ENCODE measurements around the gene CFL2. TPM values are rescaled to one million over a fixed set of nuclear protein-coding genes. Genes with fewer than 3 reads are reported as not detected.

Gene CFL2
- polyA plus RNA-seq, 3 donors, result 2.0 to 3.8 (median 3.5) TPM

DNA sequence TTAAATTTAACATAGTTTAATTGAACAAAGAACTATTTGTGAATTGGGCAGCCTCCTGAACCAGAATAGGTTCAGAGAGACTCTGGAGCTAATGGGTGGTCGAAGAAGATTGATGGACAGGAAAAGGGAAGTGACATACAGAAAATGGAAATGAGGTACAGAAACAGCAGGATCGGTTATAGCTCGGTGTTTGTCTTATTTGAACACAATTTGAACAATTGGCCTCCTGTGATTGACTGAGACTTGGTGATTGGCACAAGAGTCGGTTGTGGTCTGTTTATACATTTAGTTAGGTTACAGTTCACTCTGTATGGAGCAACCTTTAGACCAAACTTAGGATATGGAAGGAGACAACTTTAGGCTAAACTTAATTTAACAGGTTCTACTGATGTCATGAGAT is 18.4 kb upstream of the CFL2 start:
- 42% methylated on average over 2 of the region's 4 CpGs for WGBS (ENCODE audit: insufficient coverage)
- H3K27me3 Mint-ChIP-seq (ENCODE audit: low read depth in 3 of 3), result peaks cover 0 to 2% (median 2%) of the 10 kb centered on the region in 3 donors
- Histone ChIP-seq H3K9ac (ENCODE audit: insufficient read depth, low read length, poor library complexity, severe bottlenecking) (no peak overlapping the region), H4K20me1 (ENCODE audit: insufficient read depth, low read length) (no peaks in the 10 kb centered on the region), H3K9me3 (replicated peaks in 1 of 2; ENCODE audit: control insufficient read depth in 1 of 2, insufficient read depth in 1 of 2, low read length in 2 of 2) (no peaks in the 10 kb centered on the region), H3K27ac (ENCODE audit: low read depth in 1 of 2, low read length in 2 of 2) (no peak overlapping the region), H3K4me2 (replicated peaks; ENCODE audit: extremely low read depth, low read length, poor library complexity, severe bottlenecking) (no peak overlapping the region), H3K4me1 (ENCODE audit: control insufficient read depth in 1 of 2, insufficient read depth in 2 of 2, low read length in 2 of 2) (no peaks in the 10 kb centered on the region), H3K79me2 (ENCODE audit: insufficient read depth, low read length) (no peaks in the 10 kb centered on the region), H2AFZ (ENCODE audit: insufficient read depth, low read depth, low read length, poor library complexity, severe bottlenecking) (peak overlapping the region; percentile 3), H3K36me3 (replicated peaks in 1 of 2; ENCODE audit: control insufficient read depth in 1 of 2, insufficient read depth in 2 of 2, low read length in 2 of 2) (no peaks in the 10 kb centered on the region), H3K27me3 (ENCODE audit: control insufficient read depth in 2 of 2, insufficient read depth in 2 of 2, low read length in 2 of 2) (no peaks in the 10 kb centered on the region), H3K4me3 (replicated peaks in 1 of 3; ENCODE audit: low read depth in 2 of 3, low read length in 3 of 3) (no peak overlapping the region)
- TF ChIP-seq, protein P1, sequence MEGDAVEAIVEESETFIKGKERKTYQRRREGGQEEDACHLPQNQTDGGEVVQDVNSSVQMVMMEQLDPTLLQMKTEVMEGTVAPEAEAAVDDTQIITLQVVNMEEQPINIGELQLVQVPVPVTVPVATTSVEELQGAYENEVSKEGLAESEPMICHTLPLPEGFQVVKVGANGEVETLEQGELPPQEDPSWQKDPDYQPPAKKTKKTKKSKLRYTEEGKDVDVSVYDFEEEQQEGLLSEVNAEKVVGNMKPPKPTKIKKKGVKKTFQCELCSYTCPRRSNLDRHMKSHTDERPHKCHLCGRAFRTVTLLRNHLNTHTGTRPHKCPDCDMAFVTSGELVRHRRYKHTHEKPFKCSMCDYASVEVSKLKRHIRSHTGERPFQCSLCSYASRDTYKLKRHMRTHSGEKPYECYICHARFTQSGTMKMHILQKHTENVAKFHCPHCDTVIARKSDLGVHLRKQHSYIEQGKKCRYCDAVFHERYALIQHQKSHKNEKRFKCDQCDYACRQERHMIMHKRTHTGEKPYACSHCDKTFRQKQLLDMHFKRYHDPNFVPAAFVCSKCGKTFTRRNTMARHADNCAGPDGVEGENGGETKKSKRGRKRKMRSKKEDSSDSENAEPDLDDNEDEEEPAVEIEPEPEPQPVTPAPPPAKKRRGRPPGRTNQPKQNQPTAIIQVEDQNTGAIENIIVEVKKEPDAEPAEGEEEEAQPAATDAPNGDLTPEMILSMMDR (IDR thresholded peaks at IDR 0.05), result no peak
- H3K4me3 Mint-ChIP-seq, result no peak overlapping the region
- H3K36me3 Mint-ChIP-seq, result no peaks in the 10 kb centered on the region
- H3K9me3 Mint-ChIP-seq, result peaks cover 0 to 5% (median 2%) of the 10 kb centered on the region in 7 donors
- peak overlapping the region in 2 of 7 donors; percentile 2 to 26 for H3K27ac Mint-ChIP-seq
- no peak for DNase-seq
- H3K4me1 Mint-ChIP-seq, result peaks cover 3% of the 10 kb centered on the region
- intact Hi-C loops (cut with micrococcal nuclease), result no loop called here

DNA sequence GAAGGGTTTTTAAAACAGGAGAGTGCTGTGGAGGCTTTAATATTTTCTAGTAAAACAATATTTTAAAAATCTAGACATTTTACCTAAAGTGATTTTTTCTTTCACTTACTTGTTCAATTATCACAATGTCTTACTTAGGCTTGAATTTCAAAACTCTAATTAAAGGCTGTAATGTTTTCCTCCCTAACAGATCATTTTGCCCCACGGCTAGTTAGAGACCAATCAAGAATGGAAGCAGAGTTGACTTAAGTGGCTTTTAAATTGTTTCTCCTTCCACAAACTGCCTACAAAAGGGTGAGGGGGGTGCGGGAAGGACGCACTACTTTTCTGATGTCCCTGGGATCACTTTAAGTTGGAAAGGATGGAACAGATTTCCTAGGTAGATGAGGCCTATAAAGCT is 9.5 kb upstream of the CFL2 start:
- H3K27me3 Mint-ChIP-seq (ENCODE audit: low read depth in 3 of 3), result peaks cover 0 to 1% (median 0%) of the 10 kb centered on the region in 3 donors
- no peaks in the 10 kb centered on the region for H3K79me2 ChIP-seq (ENCODE audit: insufficient read depth, low read length)
- H3K36me3 Mint-ChIP-seq, result no peaks in the 10 kb centered on the region
- TF ChIP-seq, protein P1 (IDR thresholded peaks at IDR 0.05), result no peak
- no peak overlapping the region for H3K4me3 Mint-ChIP-seq
- no peak overlapping the region for H2AFZ ChIP-seq (ENCODE audit: insufficient read depth, low read depth, low read length, poor library complexity, severe bottlenecking)
- H3K9ac ChIP-seq (ENCODE audit: insufficient read depth, low read length, poor library complexity, severe bottlenecking), result no peak overlapping the region
- DNase-seq, result no peak
- H3K9me3 Mint-ChIP-seq, result no peaks in the 10 kb centered on the region
- no peaks in the 10 kb centered on the region for H3K9me3 ChIP-seq (replicated peaks in 1 of 2; ENCODE audit: control insufficient read depth in 1 of 2, insufficient read depth in 1 of 2, low read length in 2 of 2)
- no peak overlapping the region for H3K4me2 ChIP-seq (replicated peaks; ENCODE audit: extremely low read depth, low read length, poor library complexity, severe bottlenecking)
- intact Hi-C loops (cut with micrococcal nuclease), result loop anchor here in 1 of 2 donors (2.0 kb wide), 1 partner anchor 51 kb away; no protein-coding TSS in a partner anchor
- H3K4me1 ChIP-seq (ENCODE audit: control insufficient read depth in 1 of 2, insufficient read depth in 2 of 2, low read length in 2 of 2), result no peaks in the 10 kb centered on the region
- H3K36me3 ChIP-seq (replicated peaks in 1 of 2; ENCODE audit: control insufficient read depth in 1 of 2, insufficient read depth in 2 of 2, low read length in 2 of 2), result no peaks in the 10 kb centered on the region
- no peak overlapping the region for H3K27ac ChIP-seq (ENCODE audit: low read depth in 1 of 2, low read length in 2 of 2)
- peaks cover 0 to 2% of the 10 kb centered on the region in 2 donors for H3K27me3 ChIP-seq (ENCODE audit: control insufficient read depth in 2 of 2, insufficient read depth in 2 of 2, low read length in 2 of 2)
- no peaks in the 10 kb centered on the region for H4K20me1 ChIP-seq (ENCODE audit: insufficient read depth, low read length)
- no CpG with 5 or more reads among the region's 3 CpGs for WGBS (ENCODE audit: insufficient coverage)
- H3K27ac Mint-ChIP-seq, result no peak overlapping the region
- peaks cover 4% of the 10 kb centered on the region for H3K4me1 Mint-ChIP-seq
- no peak overlapping the region for H3K4me3 ChIP-seq (replicated peaks in 1 of 3; ENCODE audit: low read depth in 2 of 3, low read length in 3 of 3)
